HG02981 (cell line): ENCODE measurements around the gene MBOAT2.
A peak's percentile ranks its signal among the peaks of the same experiment; 100 is the strongest.
"Not testable (repeated sequence)": the region's sequence is repeated elsewhere in the genome, so short reads cannot be mapped to it uniquely, and the experiment has no call there.

Experiments used
- ATAC-seq: cut with Tn5 transposase; IDR thresholded peaks from one replicate; pipeline ENCODE4 v1.9.1; 2021; ENCODE audit warnings: mild to moderate bottlenecking, moderate library complexity; ENCODE audit not compliant: unreplicated experiment

Gene MBOAT2

GRCh38 chr2:9003616-9004337 is at the start of gene MBOAT2:
MBOAT2 (minus strand) TSS chr2:9003684; CDS start chr2:9003614, 70 bp downstream.
- peak; percentile 82 for ATAC-seq

GRCh38 chr2:9052821-9053533 is 49.5 kb upstream of the MBOAT2 start:
- ATAC-seq, result no peak

GRCh38 chr2:9051451-9051850 is 48.0 kb upstream of the MBOAT2 start:
- not testable (repeated sequence) for ATAC-seq

- no peak for ATAC-seq
Measured at GRCh38 chr2:9050122-9050809, 46.8 kb upstream of the MBOAT2 start.

GRCh38 chr2:9045595-9045994 is 42.1 kb upstream of the MBOAT2 start:
- no peak for ATAC-seq

- not testable (repeated sequence) for ATAC-seq
Measured at GRCh38 chr2:9043491-9043890, 40.0 kb upstream of the MBOAT2 start.

- ATAC-seq, result no peak
Measured at GRCh38 chr2:9037166-9037565, 33.7 kb upstream of the MBOAT2 start.

GRCh38 chr2:9033385-9034168 is 30.1 kb upstream of the MBOAT2 start:
- no peak for ATAC-seq

GRCh38 chr2:9032536-9033255 is 29.2 kb upstream of the MBOAT2 start:
- no peak for ATAC-seq

GRCh38 chr2:9032121-9032520 is 28.6 kb upstream of the MBOAT2 start:
- no peak for ATAC-seq

- ATAC-seq, result no peak
Measured at GRCh38 chr2:9031246-9031645, 27.8 kb upstream of the MBOAT2 start.

- no peak for ATAC-seq
Measured at GRCh38 chr2:9030841-9031240, 27.4 kb upstream of the MBOAT2 start.

GRCh38 chr2:9030190-9030589 is 26.7 kb upstream of the MBOAT2 start:
- ATAC-seq, result no peak

- no peak for ATAC-seq
Measured at GRCh38 chr2:9029721-9030120, 26.2 kb upstream of the MBOAT2 start.

- no peak for ATAC-seq
Measured at GRCh38 chr2:9027884-9028283, 24.4 kb upstream of the MBOAT2 start.

GRCh38 chr2:9025746-9026145 is 22.3 kb upstream of the MBOAT2 start:
- no peak for ATAC-seq

- no peak for ATAC-seq
Measured at GRCh38 chr2:9024575-9024974, 21.1 kb upstream of the MBOAT2 start.

- ATAC-seq, result no peak
Measured at GRCh38 chr2:9021563-9022211, 18.2 kb upstream of the MBOAT2 start.

- no peak for ATAC-seq
Measured at GRCh38 chr2:9020267-9020666, 16.8 kb upstream of the MBOAT2 start.

GRCh38 chr2:9018534-9018933 is 15.1 kb upstream of the MBOAT2 start:
- no peak for ATAC-seq
